Tibial artery (tissue), 4 donors: ENCODE data around the gene AP2M1.

Experiments
- DNase-seq, 2 donors: peaks; one replicate each; pipeline ENCODE4 v3.0.0-alpha.2; 2019
- H3K27ac ChIP-seq, 2 donors: fragments of 200-600 bp; sonication (generic) in 1 of 2; 1 replicate in 1 of 2; 2 replicates in 1 of 2; pipeline ENCODE4 v1.5.1; 2018 to 2019; ENCODE audit warnings: mild to moderate bottlenecking in 1 of 2
- H3K27me3 ChIP-seq, 2 donors: fragments of 200-600 bp; sonication (generic) in 1 of 2; one replicate each; pipeline versions ENCODE4 v1.5.1 to v1.6.0; 2016 to 2019
- H3K36me3 ChIP-seq, 3 donors: fragments of 200-600 bp; sonication (generic) in 2 of 3; one replicate each; pipeline ENCODE4 v1.5.1; 2016 to 2019; ENCODE audit warnings: mild to moderate bottlenecking in 2 of 3
- H3K4me1 ChIP-seq, 4 donors: fragments of 200-600 bp; sonication (generic) in 2 of 4; 1 replicate in 3 of 4; 2 replicates in 1 of 4; pipeline ENCODE4 v1.5.1; 2016 to 2019
- H3K4me3 ChIP-seq, 2 donors: fragments of 200-600 bp; sonication (generic) in 1 of 2; 1 replicate in 1 of 2; 2 replicates in 1 of 2; pipeline ENCODE4 v1.5.1; 2018 to 2019; ENCODE audit warnings: mild to moderate bottlenecking in 2 of 2
- H3K9me3 ChIP-seq, 3 donors: fragments of 200-600 bp; sonication (generic) in 1 of 3; one replicate each; pipeline ENCODE4 v1.5.1; 2016 to 2019
- CTCF ChIP-seq, 2 experiments: fragments of 200-600 bp in 1 of 2; fragments of 450-650 bp in 1 of 2; IDR thresholded peaks; one replicate each; pipeline ENCODE4 v1.5.1; 2017 to 2019; ENCODE audit warnings: antibody characterized with exemption in 2 of 2, mild to moderate bottlenecking in 1 of 2, moderate library complexity in 1 of 2
- intact Hi-C: fragments of 100-400 bp; cut with DNase I; formaldehyde crosslinking; loops from one replicate; pipeline ENCODE4 v1.15.0; 2023; ENCODE audit warnings: low total_unique reads

Gene AP2M1

GRCh38 chr3:184186184-184186901, 11.7 kb downstream of the AP2M1 start, which contains the start of gene ABCF3:
Gene ABCF3 (plus strand): TSS chr3:184186199. CDS start chr3:184186208, 9 bp downstream.
- DNase-seq, result peak in 1 of 2 donors; percentile 77
- intact Hi-C loops, result loop anchor here (5.0 kb wide), 2 partner anchors 34 to 61 kb away; partner anchors contain the start of genes ALG3 and EEF1AKMT4
- peaks cover 0 to 30% (median 23%) of the 10 kb centered on the region in 4 donors for H3K4me1 ChIP-seq

GRCh38 chr3:184186902-184187207, 12.2 kb downstream of the AP2M1 start:
- Histone ChIP-seq H3K4me1 (peaks cover 0 to 30% (median 23%) of the 10 kb centered on the region in 4 donors), H3K27ac (peak overlapping the region; percentile 87), H3K9me3 (no peaks in the 10 kb centered on the region), H3K36me3 (peaks cover 57 to 69% (median 63%) of the 10 kb centered on the region in 3 donors), H3K4me3 (peak overlapping the region; percentile 77 to 83), H3K27me3 (no peaks in the 10 kb centered on the region)
- no peak for TF ChIP-seq CTCF (IDR thresholded peaks at IDR 0.05)
- intact Hi-C loops, result loop anchor here (5.0 kb wide), 2 partner anchors 35 to 60 kb away; partner anchors contain the start of genes ALG3 and EEF1AKMT4
- DNase-seq, result no peak

More at GRCh38 chr3:184186184-184186901, 11.7 kb downstream of the AP2M1 start, which contains the start of gene ABCF3:
- peak within 1 kb of the TSS; percentile 87 for H3K27ac ChIP-seq
- H3K4me3 ChIP-seq, result peak within 1 kb of the TSS; percentile 77 to 83
- peaks cover 57 to 69% (median 63%) of the 10 kb centered on the region in 3 donors for H3K36me3 ChIP-seq
- no peak for TF ChIP-seq CTCF (IDR thresholded peaks at IDR 0.05)
- H3K27me3 ChIP-seq, result no peaks in the 10 kb centered on the region
- H3K9me3 ChIP-seq, result no peaks in the 10 kb centered on the region

- Histone ChIP-seq H3K4me1 (peaks cover 0 to 30% (median 23%) of the 10 kb centered on the region in 4 donors), H3K36me3 (peaks cover 57 to 69% (median 63%) of the 10 kb centered on the region in 3 donors), H3K4me3 (no peak overlapping the region), H3K9me3 (no peaks in the 10 kb centered on the region), H3K27ac (no peak overlapping the region), H3K27me3 (no peaks in the 10 kb centered on the region)
- intact Hi-C loops, result loop anchor here (5.0 kb wide), 2 partner anchors 36 to 59 kb away; partner anchors contain the start of genes ALG3 and EEF1AKMT4
- no peak for TF ChIP-seq CTCF (IDR thresholded peaks at IDR 0.05)
- no peak for DNase-seq
These were observed 13.4 kb downstream of the AP2M1 start for GRCh38 chr3:184188080-184188479.

- H3K27me3 ChIP-seq, result no peaks in the 10 kb centered on the region
- H3K4me3 ChIP-seq, result no peak overlapping the region
- DNase-seq, result no peak
- no peaks in the 10 kb centered on the region for H3K9me3 ChIP-seq
- no peak overlapping the region for H3K27ac ChIP-seq
- intact Hi-C loops, result loop anchor here (5.0 kb wide), 2 partner anchors 37 to 58 kb away; partner anchors contain the start of genes ALG3 and EEF1AKMT4
- TF ChIP-seq CTCF (IDR thresholded peaks at IDR 0.05), result no peak
- peaks cover 62 to 69% (median 65%) of the 10 kb centered on the region in 3 donors for H3K36me3 ChIP-seq
- peaks cover 0 to 30% (median 23%) of the 10 kb centered on the region in 4 donors for H3K4me1 ChIP-seq
These were observed 14.8 kb downstream of the AP2M1 start for GRCh38 chr3:184189421-184189820.

GRCh38 chr3:184192889-184193288, 18.2 kb downstream of the AP2M1 start:
- intact Hi-C loops, result no loop called here
- H3K36me3 ChIP-seq, result peaks cover 67 to 92% (median 82%) of the 10 kb centered on the region in 3 donors
- no peak for DNase-seq

More at GRCh38 chr3:184192889-184193288, 18.2 kb downstream of the AP2M1 start:
- Histone ChIP-seq H3K27me3 (no peaks in the 10 kb centered on the region), H3K4me3 (no peak overlapping the region), H3K9me3 (no peaks in the 10 kb centered on the region), H3K4me1 (peaks cover 0 to 10% (median 4%) of the 10 kb centered on the region in 4 donors), H3K27ac (no peak overlapping the region)
- TF ChIP-seq CTCF (IDR thresholded peaks at IDR 0.05), result no peak
